ACC112 (cell line): ENCODE data around the gene BIN2.
"Not testable (repeated sequence)": the region's sequence is repeated elsewhere in the genome, so short reads cannot be mapped to it uniquely, and the experiment has no call there.

Source experiments
- H2AFZ ChIP-seq: fragments of 200-600 bp; sonication (generic); one replicate; pipeline ENCODE4 v1.6.0; 2017; ENCODE audit warnings: antibody characterized with exemption, low read length; ENCODE audit not compliant: unreplicated experiment
- H3K27ac ChIP-seq: fragments of 200-600 bp; sonication (generic); 2 replicates; pipeline ENCODE4 v1.5.1; 2014; ENCODE audit warnings: low read depth, mild to moderate bottlenecking, antibody characterized with exemption, low read length, moderate library complexity
- H3K27me3 ChIP-seq: fragments of 200-600 bp; sonication (generic); 2 replicates; pipeline ENCODE4 v1.6.1; 2014; ENCODE audit warnings: mild to moderate bottlenecking, antibody characterized with exemption, low read length, moderate library complexity, mixed read lengths; ENCODE audit not compliant: insufficient read depth
- H3K36me3 ChIP-seq: fragments of 200-600 bp; sonication (generic); 2 replicates; pipeline ENCODE4 v1.6.1; 2016; ENCODE audit warnings: mild to moderate bottlenecking, antibody characterized with exemption, low read length, moderate library complexity, mixed read lengths; ENCODE audit not compliant: insufficient read depth
- H3K4me1 ChIP-seq: fragments of 200-600 bp; sonication (generic); one replicate; pipeline ENCODE4 v1.6.1; 2016; ENCODE audit warnings: low read length, mixed read lengths; ENCODE audit not compliant: insufficient read depth, unreplicated experiment, control insufficient read depth
- H3K4me3 ChIP-seq: fragments of 200-600 bp; sonication (generic); 2 replicates; pipeline ENCODE4 v1.5.1; 2014; ENCODE audit warnings: mild to moderate bottlenecking, low read depth, low read length
- H3K79me2 ChIP-seq: fragments of 200-600 bp; sonication (generic); one replicate; pipeline ENCODE4 v1.6.0; 2016; ENCODE audit warnings: low read length; ENCODE audit not compliant: control insufficient read depth, unreplicated experiment, insufficient read depth

Gene BIN2

DNA sequence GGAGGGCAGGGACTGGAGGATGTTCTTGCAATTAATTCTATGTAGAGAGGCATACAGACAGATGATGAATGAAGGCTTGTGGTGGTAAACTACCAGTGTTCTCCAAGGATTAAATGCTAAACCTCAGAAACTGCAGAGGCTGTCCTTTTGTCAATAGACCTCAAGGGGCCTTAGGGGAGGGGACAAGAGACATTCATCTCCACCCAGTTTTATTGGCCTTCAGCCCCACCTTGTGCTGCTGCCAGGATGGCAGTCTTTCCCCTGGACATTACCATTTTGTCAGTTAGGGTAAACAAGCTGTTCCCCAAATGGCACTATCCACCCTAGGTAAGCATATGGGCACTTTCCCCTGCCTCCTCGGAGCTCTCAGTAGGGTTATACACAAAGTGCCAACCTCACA lies 48.9 kb downstream of the BIN2 start:
- Histone ChIP-seq H3K79me2 (no peaks in the 10 kb centered on the region), H3K36me3 (no peaks in the 10 kb centered on the region), H3K27ac (no peak overlapping the region), H2AFZ (no peak overlapping the region), H3K4me3 (no peak overlapping the region), H3K4me1 (peaks cover 7% of the 10 kb centered on the region), H3K27me3 (no peaks in the 10 kb centered on the region)

DNA sequence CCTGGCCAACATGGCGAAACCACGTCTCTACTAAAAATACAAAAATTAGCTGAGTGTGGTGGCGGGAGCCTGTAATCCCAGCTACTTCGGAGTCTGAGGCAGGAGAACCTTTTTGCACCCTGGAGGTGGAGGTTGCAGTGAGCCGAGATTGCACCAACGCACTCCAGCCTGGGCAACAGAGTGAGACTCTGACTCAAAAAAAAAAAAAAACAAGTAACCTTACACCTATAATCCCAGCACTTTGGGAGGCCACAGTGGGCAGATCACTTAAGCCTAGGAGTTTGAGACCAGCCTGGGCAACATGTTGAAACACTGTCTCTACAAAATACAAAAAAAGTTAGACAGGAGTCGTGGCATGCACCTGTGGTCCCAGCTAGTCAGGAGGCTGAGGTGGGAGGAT lies 51.2 kb downstream of the BIN2 start:
- H3K27me3 ChIP-seq, H3K4me3 ChIP-seq, H3K27ac ChIP-seq, H2AFZ ChIP-seq, H3K36me3 ChIP-seq: not testable (repeated sequence)
- peaks cover 10% of the 10 kb centered on the region for H3K79me2 ChIP-seq
- H3K4me1 ChIP-seq = peaks cover 16% of the 10 kb centered on the region

DNA sequence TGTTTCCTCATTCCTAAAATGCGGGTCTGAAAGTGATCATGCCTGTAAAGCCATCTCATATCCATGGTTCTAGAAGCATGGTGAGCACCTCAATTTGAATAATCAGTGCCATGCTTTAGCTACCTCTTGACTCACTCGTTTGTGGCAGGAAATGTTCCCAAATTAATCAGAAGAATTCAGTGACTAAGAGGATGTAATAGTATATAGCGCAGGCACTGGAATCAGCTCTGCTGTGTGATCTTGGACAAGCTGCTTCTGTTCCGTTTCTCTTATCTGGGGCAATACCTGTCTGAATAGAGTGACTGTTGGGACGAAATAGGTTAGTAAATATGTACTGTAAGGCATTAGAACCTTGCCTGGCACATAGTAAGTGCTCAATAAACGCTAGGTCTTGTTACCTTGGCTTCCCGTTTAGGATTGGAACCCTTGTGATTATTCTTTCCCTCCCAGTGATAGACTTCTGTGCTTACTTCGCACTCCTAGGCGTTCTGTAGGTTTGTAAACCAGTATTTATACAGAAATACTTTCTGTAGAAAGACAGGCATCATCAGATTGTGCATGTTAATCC lies 52.9 kb downstream of the BIN2 start:
- H3K79me2 ChIP-seq = peaks cover 10% of the 10 kb centered on the region
- H3K4me3 ChIP-seq = peak overlapping the region; percentile 88
- peaks cover 17% of the 10 kb centered on the region for H3K4me1 ChIP-seq
- no peaks in the 10 kb centered on the region for H3K27me3 ChIP-seq
- H3K36me3 ChIP-seq = no peaks in the 10 kb centered on the region
- H2AFZ ChIP-seq = peak overlapping the region; percentile 80
- peak overlapping the region; percentile 73 for H3K27ac ChIP-seq

DNA sequence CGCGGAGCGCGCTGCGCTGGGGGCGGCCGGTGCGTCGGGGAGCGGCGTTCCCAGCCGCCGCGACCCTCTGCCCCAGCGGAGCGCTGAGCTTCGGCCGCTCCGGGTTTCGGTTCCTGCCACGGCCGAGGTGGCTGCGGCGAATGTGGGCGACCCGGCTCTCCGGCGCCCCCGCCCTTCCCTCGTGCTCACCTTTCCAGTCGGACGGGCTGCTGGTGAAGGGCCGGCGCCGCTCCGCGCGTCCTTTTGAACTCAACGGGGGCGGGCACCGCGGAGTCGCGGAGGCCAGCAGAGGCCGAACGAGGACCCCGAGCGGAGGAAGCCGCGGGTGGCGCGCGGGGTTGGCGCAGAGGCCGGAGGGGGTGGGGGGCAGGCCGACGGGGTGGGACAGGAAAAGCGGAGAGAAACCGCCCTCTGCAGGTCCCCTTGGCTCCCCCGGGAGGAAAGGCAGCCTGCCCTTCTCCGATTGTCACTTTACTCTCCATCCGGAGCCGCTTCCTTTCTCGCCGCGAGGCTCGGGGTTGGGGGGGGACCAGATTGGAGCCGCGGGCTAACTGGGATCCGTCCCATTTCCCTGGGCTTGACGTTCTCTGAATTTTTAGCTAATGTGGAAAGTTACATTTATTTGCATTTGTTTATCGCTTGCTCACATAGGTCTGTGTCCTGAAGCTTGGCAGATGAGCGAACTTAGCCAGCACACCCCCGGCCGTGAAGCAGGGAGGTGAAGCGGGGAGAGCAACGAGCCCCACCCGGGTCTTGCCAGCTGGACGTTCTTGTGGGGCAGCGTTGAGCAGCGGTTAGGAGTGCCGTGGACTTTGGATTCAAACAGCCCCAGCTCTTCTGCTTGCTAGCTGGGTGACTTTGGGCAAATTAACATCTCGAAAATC lies 53.7 kb downstream of the BIN2 start, which contains the start of gene SMAGP:
Gene SMAGP, minus strand, starts transcription at position 349 of the 884 bp plus-strand sequence. CDS start 1,137 bp downstream, outside the sequence.
- Histone ChIP-seq H3K27me3 (no peaks in the 10 kb centered on the region), H3K27ac (peak within 1 kb of the TSS; percentile 73), H3K4me1 (peaks cover 17% of the 10 kb centered on the region), H3K36me3 (no peaks in the 10 kb centered on the region), H3K79me2 (peaks cover 14% of the 10 kb centered on the region), H3K4me3 (peak within 1 kb of the TSS; percentile 88), H2AFZ (peak within 1 kb of the TSS; percentile 80)

DNA sequence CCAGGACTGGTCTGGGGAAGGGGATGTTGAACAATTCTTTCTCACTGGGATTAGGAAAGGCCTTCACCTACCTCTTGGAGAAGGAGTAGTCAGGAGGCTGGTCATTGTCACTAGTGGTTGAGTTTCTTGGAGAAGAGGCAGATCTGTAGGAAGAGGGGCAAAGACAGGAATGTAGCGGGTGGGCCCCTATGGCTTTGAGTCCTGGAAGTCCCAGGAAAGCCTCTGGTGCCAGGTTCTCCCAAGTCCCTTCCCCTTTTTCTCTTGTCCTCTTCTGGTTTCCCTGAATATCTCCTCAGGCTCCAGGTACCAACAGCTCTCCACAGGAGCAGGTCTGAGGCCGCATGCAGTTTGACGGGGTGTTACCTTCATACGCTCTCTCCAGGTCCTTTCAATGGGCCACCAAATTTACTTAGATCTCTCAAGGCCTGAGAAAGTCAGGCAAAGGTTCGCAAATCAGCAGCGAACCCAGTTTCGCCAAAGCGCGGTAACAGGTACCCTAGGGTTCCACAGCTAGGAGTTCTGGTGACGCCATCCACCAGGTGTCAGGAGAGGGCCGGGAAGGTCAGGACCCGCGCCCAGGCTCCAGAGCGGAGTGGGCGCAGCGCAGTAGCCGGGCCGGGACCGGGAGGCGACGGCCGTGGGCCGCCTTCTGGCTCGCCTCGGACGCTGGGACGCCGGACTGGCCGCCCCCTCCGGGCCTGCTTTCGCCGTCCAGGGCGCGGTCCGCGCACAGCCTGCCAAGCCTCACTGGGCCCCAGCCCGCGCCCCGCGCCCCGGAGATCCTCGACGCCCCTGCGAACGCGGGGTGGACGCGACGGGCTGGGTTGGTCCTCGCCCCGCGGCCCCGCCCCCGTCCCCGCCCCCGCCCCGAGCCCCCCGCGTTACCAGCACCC lies 54.6 kb downstream of the BIN2 start:
- Histone ChIP-seq H3K27me3 (no peaks in the 10 kb centered on the region), H2AFZ (peak overlapping the region; percentile 78), H3K79me2 (peaks cover 17% of the 10 kb centered on the region), H3K4me3 (peak overlapping the region; percentile 88), H3K4me1 (peaks cover 17% of the 10 kb centered on the region), H3K36me3 (no peaks in the 10 kb centered on the region), H3K27ac (no peak overlapping the region)

DNA sequence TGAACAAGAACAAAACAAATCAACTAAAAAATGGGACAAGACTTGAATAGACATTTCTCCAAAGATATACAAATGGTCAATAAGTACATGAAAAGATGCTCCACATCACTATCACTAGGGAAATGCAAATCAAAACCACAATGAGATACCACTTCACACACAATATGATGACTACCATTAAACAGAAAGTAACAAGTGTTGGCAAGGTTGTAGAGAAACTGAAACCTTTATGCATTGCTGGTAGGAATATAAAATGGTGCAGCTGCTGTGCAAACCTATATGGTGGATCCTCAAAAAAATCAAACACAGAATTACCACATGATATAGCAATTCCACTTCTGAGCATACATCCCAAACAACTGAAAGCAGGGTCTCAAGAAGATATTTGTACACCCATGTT lies 59.0 kb downstream of the BIN2 start:
- Histone ChIP-seq H2AFZ (no peak overlapping the region), H3K36me3 (no peaks in the 10 kb centered on the region), H3K27me3 (no peaks in the 10 kb centered on the region), H3K27ac (no peak overlapping the region), H3K4me1 (peaks cover 10% of the 10 kb centered on the region), H3K79me2 (peaks cover 27% of the 10 kb centered on the region), H3K4me3 (no peak overlapping the region)

DNA sequence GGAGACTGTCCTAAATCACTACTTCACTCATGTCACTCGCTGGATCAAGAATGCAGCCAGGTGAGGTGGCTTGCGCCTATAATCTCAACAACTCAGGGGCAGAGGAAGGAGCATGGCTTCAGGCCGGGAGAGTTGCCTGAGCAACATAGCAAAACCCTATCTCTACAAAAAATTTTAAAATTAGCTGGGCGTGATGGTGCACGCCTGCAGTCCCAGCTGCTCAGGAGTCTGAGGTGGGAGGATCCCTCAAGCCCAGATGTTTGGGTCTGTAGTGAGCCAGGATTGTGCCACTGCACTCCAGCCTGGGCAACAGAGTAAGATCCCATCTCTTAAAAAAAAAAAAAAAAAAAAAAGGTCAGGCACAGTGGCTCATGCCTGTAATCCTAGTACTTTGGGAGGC lies 59.7 kb downstream of the BIN2 start:
- H3K4me3 ChIP-seq = no peak overlapping the region
- H3K4me1 ChIP-seq = peaks cover 10% of the 10 kb centered on the region
- no peaks in the 10 kb centered on the region for H3K27me3 ChIP-seq
- H3K79me2 ChIP-seq = peaks cover 25% of the 10 kb centered on the region
- no peaks in the 10 kb centered on the region for H3K36me3 ChIP-seq
- no peak overlapping the region for H3K27ac ChIP-seq
- no peak overlapping the region for H2AFZ ChIP-seq

DNA sequence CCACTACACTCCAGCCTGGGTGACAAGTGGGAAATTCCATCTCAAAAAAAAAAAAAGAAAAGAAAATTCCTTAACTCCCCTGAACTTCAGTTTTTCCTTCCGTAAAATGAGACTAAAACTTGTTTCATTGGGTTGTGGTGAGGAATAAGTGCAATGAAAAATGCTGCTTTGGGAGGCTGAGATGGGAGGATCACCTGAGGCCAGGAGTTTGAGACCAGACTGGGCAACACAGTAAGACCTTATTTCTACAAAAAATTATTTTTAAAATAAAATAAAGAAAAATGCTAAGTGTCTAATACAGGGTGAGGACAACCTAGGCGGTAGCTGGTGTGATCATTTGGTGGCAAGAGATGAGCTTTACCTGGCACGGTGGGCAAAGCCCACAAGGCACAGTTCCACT lies 60.6 kb downstream of the BIN2 start:
- Histone ChIP-seq H3K79me2 (peaks cover 21% of the 10 kb centered on the region), H3K4me3 (no peak overlapping the region), H3K4me1 (peaks cover 6% of the 10 kb centered on the region), H3K27ac (no peak overlapping the region), H3K27me3 (no peaks in the 10 kb centered on the region), H3K36me3 (no peaks in the 10 kb centered on the region), H2AFZ (no peak overlapping the region)

DNA sequence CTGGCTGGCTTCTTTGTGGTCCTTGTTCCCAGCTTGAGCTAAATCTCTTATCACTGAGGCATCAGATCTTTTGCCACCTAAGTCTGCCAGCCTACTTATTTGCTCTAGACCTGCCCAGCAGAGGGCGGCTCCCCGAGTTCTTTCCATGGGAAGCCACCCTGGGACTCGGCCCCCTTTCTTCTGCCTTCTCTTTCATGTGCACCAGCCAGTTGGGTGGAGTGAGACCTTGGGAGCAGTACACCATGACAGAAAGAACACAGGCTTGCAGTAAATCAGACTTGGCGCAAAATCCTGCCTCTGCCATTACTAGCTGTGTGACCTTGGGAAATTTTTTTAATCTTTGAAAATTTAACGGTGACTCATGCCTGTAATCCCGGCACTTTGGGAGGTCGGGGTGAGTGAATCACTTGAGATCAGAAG lies 61.2 kb downstream of the BIN2 start:
- no peaks in the 10 kb centered on the region for H3K27me3 ChIP-seq
- H3K27ac ChIP-seq = no peak overlapping the region
- peaks cover 21% of the 10 kb centered on the region for H3K79me2 ChIP-seq
- peaks cover under 1% of the 10 kb centered on the region for H3K4me1 ChIP-seq
- H3K36me3 ChIP-seq = no peaks in the 10 kb centered on the region
- H3K4me3 ChIP-seq = no peak overlapping the region
- no peak overlapping the region for H2AFZ ChIP-seq

DNA sequence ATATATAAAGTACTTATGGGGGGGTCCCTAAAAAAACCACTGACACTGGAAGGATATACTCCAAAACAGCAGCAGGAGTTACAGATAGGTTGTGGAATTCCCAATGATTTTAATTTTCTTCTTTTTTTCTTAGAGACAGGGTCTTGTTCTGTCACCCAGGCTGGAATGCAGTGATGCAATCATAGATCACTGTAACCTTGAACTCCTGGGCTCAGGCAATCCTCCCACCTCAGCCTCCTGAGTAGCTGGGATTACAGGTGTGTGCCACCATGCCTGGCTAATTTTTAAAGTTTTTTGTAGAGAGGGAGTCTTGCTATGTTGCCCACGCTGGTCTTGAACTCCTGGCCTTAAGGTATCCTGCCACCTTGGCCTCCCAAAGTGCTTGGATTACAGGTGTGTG lies 64.4 kb downstream of the BIN2 start:
- H3K36me3 ChIP-seq, H3K4me3 ChIP-seq, H2AFZ ChIP-seq, H3K27ac ChIP-seq, H3K27me3 ChIP-seq, H3K4me1 ChIP-seq: not testable (repeated sequence)
- H3K79me2 ChIP-seq = peaks cover 15% of the 10 kb centered on the region
